ENCODE results near the gene PRKRA.

Gene PRKRA

DNA sequence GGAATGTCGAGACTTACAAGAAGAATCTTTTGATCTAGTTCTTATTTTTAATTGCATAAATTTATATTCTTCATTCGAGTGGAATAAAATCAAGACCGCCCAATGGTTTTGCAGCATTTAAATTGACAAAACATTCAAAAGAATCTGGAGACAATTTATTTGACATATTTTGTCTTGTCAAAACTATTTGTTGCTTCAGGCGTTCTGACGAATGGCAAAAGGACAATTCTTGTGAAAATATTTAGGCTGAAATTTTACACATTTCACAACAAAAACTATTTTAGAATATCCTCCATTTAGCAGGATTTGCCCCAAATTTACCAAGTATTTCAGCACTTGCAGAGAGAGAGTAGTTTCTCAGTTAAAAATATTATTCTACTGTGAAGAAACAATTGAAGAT, 41.7 kb downstream of the PRKRA start:
- no peak overlapping the region for H3K4me3 ChIP-seq (ENCODE audit: severe bottlenecking)
- no peaks in the 10 kb centered on the region for H3K9me3 ChIP-seq (ENCODE audit: severe bottlenecking)
- ATAC-seq (ENCODE audit: low read depth) (no peak), DNase-seq (ENCODE audit: low spot score) (no peak)
- H3K27ac ChIP-seq (ENCODE audit: poor library complexity, severe bottlenecking): no peak overlapping the region
- H3K36me3 ChIP-seq (ENCODE audit: low read depth): no peaks in the 10 kb centered on the region
- TF ChIP-seq CTCF (IDR thresholded peaks at IDR 0.05; ENCODE audit: poor library complexity, severe bottlenecking): no peak
- no peaks in the 10 kb centered on the region for H3K27me3 ChIP-seq (ENCODE audit: insufficient read depth, poor library complexity, severe bottlenecking)
- H3K4me1 ChIP-seq (ENCODE audit: insufficient read depth, poor library complexity, severe bottlenecking): no peaks in the 10 kb centered on the region

DNA sequence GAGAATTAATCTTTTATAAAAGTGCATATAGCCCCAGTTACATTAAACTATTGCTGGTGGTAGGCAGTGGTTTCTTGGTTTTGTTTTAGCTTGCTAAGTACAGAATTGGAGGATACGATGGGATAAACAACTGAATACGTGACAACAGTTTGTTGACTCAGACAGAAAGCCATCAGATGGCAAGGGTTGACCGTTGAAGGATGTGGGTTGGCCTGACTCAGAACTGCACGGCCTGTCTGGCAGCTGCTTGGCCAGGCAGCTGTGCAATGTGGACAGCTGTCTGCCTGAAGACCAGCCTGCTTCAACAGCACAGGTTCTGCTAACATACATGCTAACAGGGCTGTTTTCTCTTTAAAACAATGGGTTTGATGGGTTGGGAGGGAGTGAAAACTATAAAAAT, 46.6 kb downstream of the PRKRA start:
- no peaks in the 10 kb centered on the region for H3K36me3 ChIP-seq (ENCODE audit: low read depth)
- H3K27me3 ChIP-seq (ENCODE audit: insufficient read depth, poor library complexity, severe bottlenecking): no peaks in the 10 kb centered on the region
- TF ChIP-seq CTCF (IDR thresholded peaks at IDR 0.05; ENCODE audit: poor library complexity, severe bottlenecking): no peak
- H3K27ac ChIP-seq (ENCODE audit: poor library complexity, severe bottlenecking): no peak overlapping the region
- no peak overlapping the region for H3K4me3 ChIP-seq (ENCODE audit: severe bottlenecking)
- no peaks in the 10 kb centered on the region for H3K4me1 ChIP-seq (ENCODE audit: insufficient read depth, poor library complexity, severe bottlenecking)
- ATAC-seq (ENCODE audit: low read depth) (peak; percentile 85), DNase-seq (ENCODE audit: low spot score) (no peak)
- no peaks in the 10 kb centered on the region for H3K9me3 ChIP-seq (ENCODE audit: severe bottlenecking)

- no peaks in the 10 kb centered on the region for H3K27me3 ChIP-seq (ENCODE audit: insufficient read depth, poor library complexity, severe bottlenecking)
- no peak overlapping the region for H3K4me3 ChIP-seq (ENCODE audit: severe bottlenecking)
- H3K27ac ChIP-seq (ENCODE audit: poor library complexity, severe bottlenecking): no peak overlapping the region
- H3K36me3 ChIP-seq (ENCODE audit: low read depth): no peaks in the 10 kb centered on the region
- no peaks in the 10 kb centered on the region for H3K4me1 ChIP-seq (ENCODE audit: insufficient read depth, poor library complexity, severe bottlenecking)
- ATAC-seq (ENCODE audit: low read depth): no peak
- DNase-seq (ENCODE audit: low spot score): no peak
- H3K9me3 ChIP-seq (ENCODE audit: severe bottlenecking): no peaks in the 10 kb centered on the region
- no peak for TF ChIP-seq CTCF (IDR thresholded peaks at IDR 0.05; ENCODE audit: poor library complexity, severe bottlenecking)
Observed at GRCh38 chr2:178403671-178404306, 47.2 kb downstream of the PRKRA start.

DNA sequence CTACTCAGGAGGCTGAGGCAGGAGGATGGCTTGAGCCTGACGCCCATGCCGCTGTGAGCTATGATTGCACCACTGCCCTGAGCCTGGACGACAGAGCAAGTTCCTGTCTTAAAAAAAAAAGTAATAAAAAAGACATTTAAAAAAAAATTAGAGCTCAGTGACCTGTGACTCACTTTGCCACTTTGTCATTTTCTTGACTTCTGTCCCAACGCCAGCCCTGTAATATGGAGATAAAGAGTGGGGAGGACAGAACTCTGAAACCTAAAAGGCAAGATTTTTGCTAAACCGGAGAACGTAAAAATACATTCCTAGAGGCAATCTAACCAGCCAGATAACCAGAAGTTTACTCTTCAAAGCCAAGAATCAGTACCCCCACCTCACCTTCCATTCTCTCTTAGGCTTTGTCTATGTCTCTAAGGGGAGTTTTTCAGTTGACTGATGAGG, 49.0 kb downstream of the PRKRA start:
- no peak for ATAC-seq (ENCODE audit: low read depth)
- no peak for DNase-seq (ENCODE audit: low spot score)
- no peaks in the 10 kb centered on the region for H3K27me3 ChIP-seq (ENCODE audit: insufficient read depth, poor library complexity, severe bottlenecking)
- no peak for TF ChIP-seq CTCF (IDR thresholded peaks at IDR 0.05; ENCODE audit: poor library complexity, severe bottlenecking)
- H3K27ac ChIP-seq (ENCODE audit: poor library complexity, severe bottlenecking): no peak overlapping the region
- H3K4me3 ChIP-seq (ENCODE audit: severe bottlenecking): no peak overlapping the region
- H3K9me3 ChIP-seq (ENCODE audit: severe bottlenecking): no peaks in the 10 kb centered on the region
- no peaks in the 10 kb centered on the region for H3K4me1 ChIP-seq (ENCODE audit: insufficient read depth, poor library complexity, severe bottlenecking)
- no peaks in the 10 kb centered on the region for H3K36me3 ChIP-seq (ENCODE audit: low read depth)

- TF ChIP-seq CTCF (IDR thresholded peaks at IDR 0.05; ENCODE audit: poor library complexity, severe bottlenecking): peak; percentile 84
Observed at GRCh38 chr2:178397002-178397605, 53.9 kb downstream of the PRKRA start.

More at GRCh38 chr2:178397002-178397605, 53.9 kb downstream of the PRKRA start:
- Histone ChIP-seq H3K9me3 (ENCODE audit: severe bottlenecking) (no peaks in the 10 kb centered on the region), H3K27ac (ENCODE audit: poor library complexity, severe bottlenecking) (no peak overlapping the region), H3K4me3 (ENCODE audit: severe bottlenecking) (no peak overlapping the region), H3K4me1 (ENCODE audit: insufficient read depth, poor library complexity, severe bottlenecking) (peaks cover under 1% of the 10 kb centered on the region), H3K27me3 (ENCODE audit: insufficient read depth, poor library complexity, severe bottlenecking) (no peaks in the 10 kb centered on the region), H3K36me3 (ENCODE audit: low read depth) (peaks cover 2% of the 10 kb centered on the region; the same call in 1 of the 2 replicates)
- ATAC-seq (ENCODE audit: low read depth) (peak; percentile 79), DNase-seq (ENCODE audit: low spot score) (no peak)

Measured in RWPE2 (cell line).